Stimulated activated CD8-positive, alpha-beta memory T cell treated with anti-CD3 and anti-CD28 coated beads, Interleukin-2, amount 100 ng/mL, for 1 hour (primary cell): ENCODE results near the gene TMEM242.

Experiments used
- DNase-seq, 2 donors: peaks; one replicate each; pipeline ENCODE4 v3.0.0-alpha.2; 2020; ENCODE audit warnings: low read depth in 2 of 2

The TMEM242 gene

DNA sequence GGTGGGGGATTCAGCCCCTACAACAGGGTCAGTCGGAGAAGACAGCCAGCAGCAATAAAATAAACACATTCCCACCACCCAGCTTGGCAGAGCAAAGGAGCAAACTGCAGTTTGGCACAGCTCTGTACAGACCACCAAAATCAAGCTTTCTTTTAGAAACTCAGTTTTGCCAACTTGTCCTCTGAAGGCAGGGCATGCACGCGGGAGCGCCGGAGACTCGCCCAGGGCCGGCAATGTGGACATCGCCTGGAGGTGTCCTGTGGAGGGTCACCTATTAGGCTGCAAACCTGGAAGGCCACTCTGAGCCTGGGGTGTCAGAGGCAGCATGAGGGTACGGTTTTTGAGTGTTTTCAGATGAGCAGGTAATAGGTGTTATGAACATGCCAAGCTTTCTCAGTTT, 34.7 kb downstream of the TMEM242 start:
- no peak for DNase-seq

DNA sequence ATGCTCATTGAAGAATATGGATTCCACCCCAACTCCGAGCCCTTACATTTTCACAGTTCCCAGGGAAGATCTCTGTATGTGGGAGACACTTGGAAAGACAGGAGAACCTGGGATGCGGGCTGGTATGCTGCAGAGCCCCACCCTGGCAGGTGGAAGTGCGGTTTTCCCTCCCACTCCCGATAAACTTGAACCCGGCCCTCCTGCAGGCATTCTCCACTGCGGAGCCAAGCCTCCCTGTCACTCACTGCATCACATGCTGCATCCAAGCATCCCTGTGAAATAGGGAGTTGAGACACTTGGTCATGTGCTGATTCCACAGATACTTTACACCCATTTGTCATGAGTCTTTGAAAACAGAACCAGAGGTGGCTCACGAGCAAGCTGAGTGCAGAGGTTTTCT, 35.4 kb downstream of the TMEM242 start:
- no peak for DNase-seq

DNA sequence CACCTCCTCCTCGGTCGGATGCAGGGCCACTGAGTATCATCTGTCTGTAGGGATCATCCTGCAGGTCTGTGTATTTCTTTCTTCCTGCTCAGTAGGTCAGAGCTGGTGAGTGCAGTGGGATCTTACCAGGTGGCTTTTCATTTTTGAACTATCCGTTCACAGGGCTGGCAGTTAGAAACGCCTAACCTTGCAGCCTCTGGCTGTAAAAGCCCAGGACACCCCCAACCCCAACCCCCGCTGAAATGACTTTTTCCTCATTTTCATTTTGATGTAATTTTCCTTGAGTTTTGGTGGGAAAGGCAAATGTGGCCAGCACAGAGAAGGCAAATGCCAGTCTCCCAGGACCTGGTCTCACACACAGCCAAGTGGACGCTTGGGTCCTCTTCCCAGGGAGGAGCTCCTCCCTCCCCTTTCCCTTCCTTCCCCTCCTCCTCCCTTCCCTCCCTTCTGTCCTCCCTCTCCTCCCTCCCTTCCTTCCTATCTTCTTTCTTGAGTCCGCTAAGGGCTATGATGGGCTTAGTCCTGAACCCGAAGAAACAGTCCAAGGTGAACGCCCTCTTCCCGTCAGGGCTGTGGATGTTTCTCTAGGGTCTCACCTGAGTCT, 36.0 kb downstream of the TMEM242 start:
- DNase-seq = no peak

DNA sequence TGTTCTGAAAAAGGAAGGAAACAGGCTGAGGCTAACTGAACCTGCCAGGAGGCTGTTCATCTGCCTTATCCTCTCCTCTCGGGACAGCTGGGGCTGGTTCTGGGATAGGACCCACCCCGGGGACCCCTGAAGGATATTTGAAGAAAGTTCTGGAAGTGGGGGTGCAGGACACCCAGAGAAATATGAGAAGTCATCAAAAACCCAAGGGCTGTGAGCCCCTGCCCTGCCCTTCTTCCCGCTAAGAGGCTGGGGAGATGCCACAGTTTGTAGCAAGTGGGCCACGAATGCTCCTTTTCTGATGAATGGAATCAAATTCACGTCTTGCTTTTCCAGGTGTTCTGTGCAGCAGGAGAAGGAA, 37.9 kb downstream of the TMEM242 start:
- no peak for DNase-seq

DNA sequence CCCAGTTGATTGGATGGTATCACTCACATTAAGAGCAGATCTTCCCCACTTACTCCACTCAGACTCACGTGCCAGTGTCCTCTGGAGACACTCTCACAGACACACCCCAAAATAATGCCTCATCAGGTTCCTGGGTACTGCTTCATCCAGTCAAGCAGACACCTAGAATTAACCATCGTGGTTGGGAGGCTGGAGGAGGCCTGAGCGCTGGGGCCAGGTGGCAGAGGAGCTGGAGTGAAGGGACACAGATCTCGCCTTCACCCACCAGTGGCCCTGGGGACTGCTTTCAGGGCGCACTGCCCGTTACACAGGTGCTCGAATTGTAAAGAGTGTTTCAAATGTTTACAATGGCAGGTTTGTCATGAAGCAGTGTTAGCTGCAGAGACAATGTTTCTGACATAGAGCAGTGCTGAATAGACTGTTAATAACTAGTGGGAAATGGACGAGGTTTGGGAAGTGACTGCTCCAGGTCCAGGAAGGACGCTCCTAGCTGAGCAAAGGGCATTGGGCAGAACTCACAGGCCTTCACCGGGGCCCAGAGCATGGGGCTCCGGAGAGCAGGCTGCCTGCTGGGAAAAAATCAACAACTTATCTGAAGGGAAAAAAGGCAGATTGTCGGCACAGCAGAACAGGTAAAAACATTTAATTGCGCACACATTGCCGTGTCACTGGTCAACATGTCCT, 38.4 kb downstream of the TMEM242 start:
- no peak for DNase-seq

DNA sequence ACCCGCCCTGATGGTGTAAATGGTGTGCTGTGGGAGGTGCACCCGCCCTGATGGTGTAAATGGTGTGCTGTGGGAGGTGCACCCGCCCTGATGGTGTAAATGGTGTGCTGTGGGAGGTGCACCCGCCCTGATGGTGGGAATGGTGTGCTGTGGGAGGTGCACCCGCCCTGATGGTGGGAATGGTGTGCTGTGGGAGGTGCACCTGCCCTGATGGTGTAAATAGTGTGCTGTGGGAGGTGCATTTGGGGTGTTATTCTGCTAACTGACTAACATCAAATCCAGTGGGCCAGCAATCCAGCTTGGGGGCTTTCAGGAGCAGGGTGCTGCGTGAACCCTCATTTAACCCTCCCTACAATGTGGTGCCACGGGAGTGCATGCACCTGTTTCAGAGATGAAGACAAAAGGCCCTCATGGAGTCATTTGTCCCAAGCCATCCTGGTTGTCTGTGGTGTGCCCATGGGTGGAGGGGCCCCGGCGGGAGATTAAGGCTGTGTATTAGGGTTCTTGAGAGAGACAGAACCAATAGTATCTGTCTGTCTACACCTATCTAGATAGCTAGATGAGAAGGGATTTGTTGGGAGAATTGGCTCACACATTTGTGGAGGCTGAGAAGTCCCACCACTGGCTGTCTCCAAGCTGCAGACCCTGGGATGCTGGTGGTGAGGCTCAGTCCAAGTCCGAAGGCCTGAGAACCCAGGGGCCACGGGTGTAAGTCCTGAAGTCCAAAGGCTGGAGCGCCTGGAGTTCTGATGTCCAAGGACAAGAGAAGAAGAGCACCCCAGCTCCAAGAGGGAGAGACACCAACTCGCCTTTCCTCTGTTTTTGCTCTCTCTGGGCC, 39.2 kb downstream of the TMEM242 start:
- no peak for DNase-seq

DNA sequence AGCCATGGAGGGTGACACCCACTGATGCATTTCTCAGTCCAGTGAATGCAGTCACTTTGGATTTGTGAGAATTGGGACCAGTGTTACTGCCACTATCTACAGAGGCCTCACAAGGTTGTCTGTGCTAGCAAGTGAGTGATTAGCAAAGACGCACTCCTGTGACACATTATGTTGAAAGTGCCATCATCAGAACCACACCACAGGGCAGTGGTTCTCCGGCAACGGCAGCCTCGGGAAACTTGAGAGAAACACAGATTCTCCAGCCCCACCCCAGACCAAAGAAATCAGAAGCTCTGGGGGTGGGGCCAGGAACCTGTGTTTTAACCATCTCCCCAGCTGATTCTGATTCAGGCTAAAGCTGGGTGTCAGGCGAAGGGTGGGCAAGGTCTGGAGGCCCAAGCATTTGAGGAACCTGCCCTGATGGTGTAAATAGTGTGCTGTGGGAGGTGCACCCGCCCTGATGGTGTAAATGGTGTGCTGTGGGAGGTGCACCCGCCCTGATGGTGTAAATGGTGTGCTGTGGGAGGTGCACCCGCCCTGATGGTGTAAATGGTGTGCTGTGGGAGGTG, 39.9 kb downstream of the TMEM242 start:
- DNase-seq = no peak

DNA sequence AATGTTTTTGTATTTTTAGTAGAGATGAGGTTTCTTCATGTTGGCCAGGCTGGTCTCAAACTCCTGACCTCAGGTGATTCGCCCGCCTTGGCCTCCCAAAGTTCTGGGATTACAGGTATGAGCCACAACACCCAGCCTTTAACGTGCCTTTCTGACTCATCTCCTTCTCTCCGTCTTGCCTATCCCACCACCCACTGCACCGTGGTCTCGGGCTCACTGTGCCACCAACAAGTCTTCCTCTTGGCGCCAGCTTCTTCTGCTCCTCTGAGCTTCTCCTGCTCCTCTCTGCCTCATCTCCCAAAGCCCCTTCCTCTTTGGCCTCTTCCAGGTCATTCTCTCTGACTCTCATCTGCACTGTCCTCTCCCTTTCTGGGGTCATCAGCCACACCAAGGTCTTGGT, 41.0 kb downstream of the TMEM242 start:
- no peak for DNase-seq

DNA sequence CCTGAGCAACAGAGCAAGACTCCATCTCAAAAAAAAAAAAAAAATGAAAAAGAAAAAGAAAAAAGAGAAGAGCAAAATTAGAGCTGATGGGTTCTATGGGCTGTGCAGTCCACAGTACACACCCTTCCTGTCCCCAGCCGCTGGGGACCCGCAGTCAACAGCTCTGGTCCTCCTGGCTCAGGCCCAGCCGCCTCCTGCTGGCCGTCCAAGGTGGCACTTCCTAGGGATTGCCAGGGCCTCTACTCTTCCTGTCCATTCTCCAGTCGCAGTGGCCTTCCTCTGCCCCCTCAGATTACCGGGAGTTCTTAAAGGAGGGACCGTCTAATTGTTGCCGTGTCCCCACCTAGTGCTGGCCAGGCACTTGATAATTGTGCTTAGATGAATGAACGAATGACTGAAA, 41.7 kb downstream of the TMEM242 start:
- DNase-seq = no peak

DNA sequence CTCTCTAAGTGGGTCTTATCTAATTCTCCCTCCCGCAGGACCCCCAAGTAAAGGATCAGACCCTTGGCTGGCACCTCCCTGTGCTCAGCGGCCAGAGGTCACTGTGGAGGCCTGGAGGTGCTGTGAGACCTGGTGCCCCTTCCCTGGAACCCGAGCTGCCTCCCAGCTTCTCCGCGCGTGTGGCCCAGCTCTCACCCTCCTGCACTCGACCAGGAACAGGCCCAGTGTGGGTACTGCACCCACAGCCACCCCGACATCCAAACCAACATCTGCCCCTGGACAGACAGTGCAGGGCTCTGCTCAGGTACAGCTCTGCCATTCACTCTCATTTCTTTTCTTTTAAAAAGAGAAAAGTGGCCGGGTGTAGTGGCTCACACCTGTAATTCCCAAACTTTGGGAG, 42.4 kb downstream of the TMEM242 start:
- no peak for DNase-seq

DNA sequence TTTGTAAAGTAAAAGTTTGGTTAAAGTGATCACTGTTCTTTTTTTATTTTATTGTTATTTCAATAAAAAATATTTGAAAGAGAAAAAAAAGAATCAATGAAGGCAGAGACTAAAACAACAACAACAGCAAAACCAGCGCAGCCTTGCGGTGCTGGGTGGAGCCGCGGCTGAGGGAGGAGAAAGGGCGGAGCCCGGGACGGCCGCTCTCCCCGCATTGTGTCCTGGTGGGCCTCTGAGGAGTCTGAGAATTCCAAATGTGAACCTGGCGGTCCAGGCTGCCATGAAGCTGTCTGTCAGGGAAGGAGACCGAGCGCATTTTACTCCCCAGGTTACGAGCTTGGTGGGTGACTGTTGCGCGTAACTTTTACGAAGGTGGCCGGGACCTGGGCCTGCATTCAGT, 43.2 kb downstream of the TMEM242 start:
- DNase-seq = no peak

DNA sequence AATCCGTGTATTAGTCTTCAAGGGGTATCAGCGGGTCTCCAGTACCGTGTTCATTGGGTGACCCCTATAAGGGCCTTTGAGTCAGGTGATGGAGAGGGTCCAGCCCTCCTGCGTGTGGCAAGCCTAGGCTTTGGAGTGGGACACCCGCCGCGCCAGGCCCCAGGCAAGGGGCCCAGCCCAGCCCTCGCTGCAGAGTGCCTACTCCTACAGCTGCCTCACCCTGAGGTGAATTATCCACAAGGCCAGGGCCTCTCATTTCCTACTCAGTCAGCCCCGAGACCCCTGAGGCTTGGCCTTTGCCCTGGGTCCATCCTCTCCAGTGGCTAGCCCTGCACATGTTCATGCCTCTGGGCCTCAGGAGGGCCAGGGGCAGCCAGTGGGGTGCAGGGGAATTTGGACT, 45.1 kb downstream of the TMEM242 start:
- no peak for DNase-seq

DNA sequence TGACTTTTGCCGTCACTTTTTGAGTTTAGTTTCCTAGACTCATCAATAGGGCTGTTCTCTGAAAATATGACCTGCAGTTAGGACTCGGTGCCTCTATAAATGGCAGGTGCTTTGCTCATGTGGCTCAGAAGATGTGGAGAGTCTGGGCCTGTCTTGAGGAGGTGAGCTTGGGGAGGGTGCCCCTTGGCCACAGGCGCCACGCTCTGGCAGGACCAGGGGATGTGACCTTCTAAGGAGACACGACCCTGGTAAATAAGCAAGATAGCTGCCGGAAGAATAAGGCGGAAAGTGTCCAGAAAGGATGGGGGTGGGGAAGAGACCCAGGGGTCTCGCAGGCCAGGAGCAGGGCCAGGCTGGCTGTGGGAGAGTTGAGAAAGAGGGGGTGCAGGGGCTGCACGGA, 46.6 kb downstream of the TMEM242 start:
- no peak for DNase-seq

DNA sequence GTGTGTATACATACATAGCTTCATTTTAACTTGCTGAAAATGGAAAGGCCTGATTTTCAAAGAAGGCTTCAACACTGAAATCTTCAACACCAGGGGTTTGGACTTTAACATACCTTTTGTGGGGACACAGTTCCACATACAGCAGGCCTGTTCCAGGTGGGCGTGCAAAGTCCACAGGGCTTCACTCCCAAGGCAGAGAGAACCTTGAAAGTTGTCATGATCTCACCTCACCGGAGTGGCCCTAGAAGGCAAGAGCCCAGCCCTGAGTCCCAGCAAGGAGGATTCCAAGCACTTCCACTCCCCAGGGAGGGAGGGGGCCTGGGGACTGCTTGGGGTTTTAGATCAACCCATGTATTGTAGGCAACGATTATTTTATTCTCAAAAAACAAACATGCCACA, 47.2 kb downstream of the TMEM242 start:
- no peak for DNase-seq

DNA sequence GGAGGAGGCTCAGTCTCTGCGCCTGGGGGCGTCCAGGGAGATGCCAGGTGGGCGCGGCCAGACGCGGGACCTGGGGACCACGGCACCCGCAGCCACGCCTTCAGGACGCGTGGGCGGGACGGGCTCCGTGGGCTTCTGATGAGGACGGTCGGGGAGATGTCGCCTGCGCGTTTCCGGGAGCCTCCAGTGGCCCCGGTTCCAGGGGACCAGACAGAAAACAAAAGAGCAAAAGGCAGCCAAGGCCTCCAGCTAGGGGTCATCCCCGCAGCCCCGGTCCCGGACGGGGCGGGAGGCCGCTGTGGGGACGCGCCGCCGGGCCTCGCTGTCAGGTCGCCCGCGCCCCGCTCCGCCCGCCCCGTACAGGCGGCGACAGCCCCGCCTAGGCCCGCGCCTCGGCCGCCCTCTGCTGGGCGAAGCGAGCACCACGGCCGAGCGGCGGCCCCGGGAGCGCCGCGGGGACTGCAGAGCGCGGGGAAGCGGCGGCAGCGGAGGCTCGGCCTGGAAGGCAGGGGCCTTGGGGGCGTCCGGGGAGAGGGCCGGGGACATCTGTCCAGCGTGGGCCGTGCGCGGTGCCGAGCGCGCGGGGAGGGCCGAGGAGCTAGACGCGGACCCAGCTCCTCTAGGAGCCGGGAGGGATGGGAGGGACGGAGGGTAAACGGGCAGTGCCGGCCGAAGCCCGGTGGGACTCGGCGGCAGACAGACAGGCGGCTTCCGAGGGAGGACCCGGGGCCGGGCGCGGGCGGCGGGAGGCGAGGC, 48.7 kb downstream of the TMEM242 start:
- peak; percentile 70 to 78 for DNase-seq

DNA sequence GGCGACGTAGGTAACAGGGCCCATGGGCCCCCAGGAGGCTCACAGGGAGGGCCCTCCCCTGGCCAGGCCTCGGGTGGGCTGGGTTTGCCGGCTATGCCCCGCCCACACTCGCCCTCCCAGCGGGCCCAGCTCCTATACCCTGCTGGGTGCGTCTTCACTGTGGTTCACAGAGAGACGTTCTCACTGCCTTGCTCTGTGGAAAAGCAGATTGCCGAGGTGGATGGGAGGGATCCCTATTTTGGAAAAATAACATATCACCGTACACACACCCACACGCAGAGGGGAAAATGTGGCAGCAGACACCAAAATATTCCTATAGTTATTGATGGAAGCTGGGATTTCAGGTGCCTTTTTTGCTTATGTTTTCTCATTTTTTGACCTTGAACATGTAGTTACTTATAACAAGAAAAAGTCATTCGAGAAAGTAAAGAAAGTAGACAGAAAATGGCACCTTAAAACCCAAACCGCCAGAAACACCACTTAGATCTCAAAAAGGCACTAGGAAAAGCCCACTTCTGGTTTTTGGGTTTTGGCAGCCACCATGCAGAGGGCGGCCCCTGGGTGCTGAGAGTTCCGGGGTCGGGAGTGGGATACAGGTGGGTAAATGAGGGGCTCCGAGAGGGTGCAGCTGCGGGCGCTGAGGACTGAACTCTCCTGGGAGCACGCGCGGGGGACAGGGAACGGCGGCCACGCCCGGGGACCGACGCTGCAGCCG, 49.4 kb downstream of the TMEM242 start:
- DNase-seq = peak; percentile 24 to 52

DNA sequence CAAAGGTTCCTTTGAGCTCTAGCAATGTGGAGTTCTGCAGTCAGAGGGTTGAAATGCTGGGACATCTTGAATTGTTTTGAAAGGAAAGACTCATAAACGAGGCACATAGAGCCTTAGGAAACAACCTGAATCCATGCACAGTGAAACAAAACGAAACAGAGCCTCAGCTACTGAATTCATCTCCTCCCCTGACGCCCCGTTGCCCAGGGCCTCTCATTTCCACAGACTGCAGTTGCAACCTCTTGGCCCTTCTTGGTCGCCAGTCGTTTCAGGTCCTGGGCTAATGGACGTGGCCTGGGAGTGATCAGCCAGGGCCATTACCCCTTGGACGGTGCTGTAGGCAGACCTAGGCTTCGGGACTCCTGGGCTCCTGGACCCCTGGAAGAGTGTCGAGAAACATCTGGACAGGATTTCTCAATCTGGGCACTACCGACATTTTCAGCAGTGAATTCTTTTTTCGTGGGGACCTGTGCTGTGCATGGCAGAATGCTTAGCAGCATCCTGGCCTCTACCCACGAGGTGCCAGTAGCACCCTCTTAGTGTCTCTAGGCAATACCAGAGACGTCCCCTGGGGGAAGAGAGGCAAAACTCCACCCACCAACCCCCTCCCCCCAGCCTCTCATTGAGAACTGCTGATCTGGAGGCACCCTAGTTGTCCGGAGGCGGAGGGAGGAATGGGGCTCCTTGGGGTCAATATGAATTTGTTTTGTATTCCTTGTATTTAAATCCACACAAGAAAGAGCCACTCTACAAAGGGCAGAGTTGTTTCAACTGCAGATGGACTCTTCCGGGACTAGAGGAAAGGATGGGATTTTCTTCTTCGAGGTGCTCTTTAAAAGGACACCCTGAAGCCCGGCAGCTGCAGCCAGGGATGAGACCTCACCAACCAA, 50.2 kb downstream of the TMEM242 start:
- no peak for DNase-seq

DNA sequence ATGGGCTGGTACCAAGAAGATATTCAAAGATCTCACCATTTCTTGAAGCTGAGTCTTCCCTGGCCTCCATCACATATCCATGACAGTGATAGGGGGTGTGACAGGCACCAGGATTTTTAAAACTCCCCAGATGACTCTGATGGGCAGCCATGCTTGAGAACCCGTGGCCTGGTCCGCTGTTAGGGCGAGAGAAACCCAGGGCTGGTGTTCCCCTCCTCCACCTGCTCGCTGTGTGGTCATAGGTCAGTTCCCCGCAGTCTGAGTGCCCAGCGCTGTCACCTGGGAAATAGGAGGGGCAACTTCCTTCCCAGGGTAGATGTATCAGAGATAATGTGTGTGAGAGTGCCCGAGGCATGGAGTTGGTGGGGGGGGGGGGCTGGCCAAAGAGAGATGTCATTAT, 50.9 kb downstream of the TMEM242 start:
- no peak for DNase-seq

DNA sequence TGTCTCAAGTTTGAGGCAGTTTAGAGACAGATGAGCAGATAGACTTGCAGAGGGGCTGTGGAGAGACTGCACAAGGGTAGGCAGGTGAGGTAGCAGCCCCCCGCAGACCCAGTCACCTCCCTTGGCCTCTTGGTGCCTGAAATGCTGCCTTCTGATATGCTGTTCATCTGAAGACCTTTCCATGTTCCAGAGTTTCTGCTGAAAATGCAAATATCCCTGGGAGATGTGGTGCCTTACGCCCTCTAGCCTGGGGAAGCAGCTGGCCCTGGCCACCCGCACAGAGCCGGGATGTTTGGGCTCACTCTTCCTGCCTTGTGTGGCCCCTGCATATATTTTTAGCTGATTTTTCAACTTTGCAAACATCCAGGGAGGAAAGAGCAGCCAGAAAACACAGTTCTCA, 51.4 kb downstream of the TMEM242 start:
- DNase-seq = no peak

DNA sequence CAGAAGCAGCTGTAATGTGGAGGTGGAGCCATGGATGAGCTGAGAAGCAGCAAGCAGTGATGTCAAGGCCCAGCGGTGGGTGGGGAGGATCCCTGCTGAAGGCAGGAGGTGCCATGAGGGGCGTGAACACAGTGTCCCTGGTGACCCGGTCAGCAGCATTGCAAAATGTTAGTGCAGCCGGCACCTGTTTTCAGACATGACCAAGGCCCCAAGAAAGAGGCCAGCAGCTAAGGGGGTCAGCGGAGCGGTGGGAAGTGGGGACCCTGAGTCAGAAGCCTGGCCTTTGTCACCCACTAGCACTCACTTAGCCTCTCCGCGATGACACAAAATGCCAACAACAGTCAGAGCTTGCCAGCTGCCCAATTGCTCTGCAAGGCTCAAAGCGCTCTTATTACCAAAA, 51.9 kb downstream of the TMEM242 start:
- DNase-seq = no peak
